ENCODE data around the gene MTHFSD. TPM values are rescaled to one million over a fixed set of nuclear protein-coding genes. Genes with fewer than 3 reads are reported as not detected.

Gene MTHFSD
- total and polyA plus RNA-seq, 10 donors: 9.1 to 32.1 (median 18.0) TPM

- Histone ChIP-seq H3K4me1 (peaks cover 10 to 17% (median 15%) of the 10 kb centered on the region in 6 donors), H3K27ac (no peak overlapping the region), H3K36me3 (no peaks in the 10 kb centered on the region), H3K4me3 (no peak overlapping the region), H3K9me3 (no peaks in the 10 kb centered on the region), H3K27me3 (replicated peaks in 1 of 7) (peaks cover 0 to 64% (median 34%) of the 10 kb centered on the region in 7 donors)
- 75 to 91% (median 83%) methylated on average over 16 of the region's 16 CpGs for WGBS, 5 donors
- intact Hi-C loops (cut with DNase I; ENCODE audit: low total_unique reads): loop anchor here (5.0 to 10.0 kb wide), 2 partner anchors 450 to 478 kb away; no protein-coding TSS in a partner anchor
- peak; percentile 55 for DNase-seq
- TF ChIP-seq POLR2A (IDR thresholded peaks at IDR 0.05) (no peak), POLR2AphosphoS5 (IDR thresholded peaks at IDR 0.05) (no peak)
These were observed 32.4 kb downstream of the MTHFSD start for GRCh38 chr16:86522634-86523033.

- Histone ChIP-seq H3K27ac (no peak overlapping the region), H3K27me3 (replicated peaks in 1 of 7) (peaks cover 0 to 75% (median 45%) of the 10 kb centered on the region in 7 donors), H3K9me3 (no peaks in the 10 kb centered on the region), H3K4me3 (no peak overlapping the region), H3K4me1 (peaks cover 10 to 19% (median 15%) of the 10 kb centered on the region in 6 donors), H3K36me3 (no peaks in the 10 kb centered on the region)
- intact Hi-C loops (cut with DNase I; ENCODE audit: low total_unique reads): loop anchor here (5.0 to 10.0 kb wide), 2 partner anchors 449 to 477 kb away; no protein-coding TSS in a partner anchor
- TF ChIP-seq POLR2A (IDR thresholded peaks at IDR 0.05): no peak
- TF ChIP-seq CTCF (IDR thresholded peaks at IDR 0.05 in 8 of 11, conservative IDR thresholded peaks at IDR 0.05 in 3 of 11): no peak
- TF ChIP-seq POLR2AphosphoS5 (IDR thresholded peaks at IDR 0.05): no peak
- 68 to 82% (median 72%) methylated on average over 34 to 35 of the region's 35 CpGs for WGBS, 5 donors
- peak; percentile 55 for DNase-seq
These were observed 33.5 kb downstream of the MTHFSD start for GRCh38 chr16:86521236-86522197.

GRCh38 chr16:86520317-86521210, 34.5 kb downstream of the MTHFSD start:
- no peaks in the 10 kb centered on the region for H3K9me3 ChIP-seq
- no peak for TF ChIP-seq POLR2AphosphoS5 (IDR thresholded peaks at IDR 0.05)
- TF ChIP-seq CTCF (IDR thresholded peaks at IDR 0.05 in 8 of 11, conservative IDR thresholded peaks at IDR 0.05 in 3 of 11): peak in 5 of 11 experiments; percentile 3 to 38 (median 24)
- no peak for TF ChIP-seq POLR2A (IDR thresholded peaks at IDR 0.05)
- peak; percentile 50 for DNase-seq
- no peak overlapping the region for H3K27ac ChIP-seq
- peaks cover 10 to 29% (median 19%) of the 10 kb centered on the region in 6 donors for H3K4me1 ChIP-seq
- H3K4me3 ChIP-seq: peak overlapping the region in 2 of 8 donors; percentile 15 to 53
- H3K27me3 ChIP-seq (replicated peaks in 1 of 7): peaks cover 0 to 84% (median 55%) of the 10 kb centered on the region in 7 donors
- WGBS, 5 donors: 46 to 51% (median 47%) methylated on average over 30 of the region's 30 CpGs
- H3K36me3 ChIP-seq: no peaks in the 10 kb centered on the region
- intact Hi-C loops (cut with DNase I; ENCODE audit: low total_unique reads): loop anchor here (5.0 to 10.0 kb wide), 2 partner anchors 448 to 476 kb away; no protein-coding TSS in a partner anchor

- Histone ChIP-seq H3K36me3 (no peaks in the 10 kb centered on the region), H3K9me3 (no peaks in the 10 kb centered on the region), H3K27me3 (replicated peaks in 1 of 7) (peaks cover 0 to 92% (median 63%) of the 10 kb centered on the region in 7 donors), H3K4me1 (peaks cover 10 to 31% (median 19%) of the 10 kb centered on the region in 6 donors), H3K27ac (no peak overlapping the region), H3K4me3 (peak overlapping the region in 2 of 8 donors; percentile 15 to 53)
- intact Hi-C loops (cut with DNase I; ENCODE audit: low total_unique reads): loop anchor here (5.0 to 10.0 kb wide), 4 partner anchors 177 to 702 kb away; no protein-coding TSS in a partner anchor
- WGBS, 5 donors: 2 to 11% (median 7%) methylated on average over 13 to 31 of the region's 31 CpGs
- TF ChIP-seq POLR2AphosphoS5 (IDR thresholded peaks at IDR 0.05) (peak in 1 of 3 donors; percentile 13), CTCF (IDR thresholded peaks at IDR 0.05 in 8 of 11, conservative IDR thresholded peaks at IDR 0.05 in 3 of 11) (peak; percentile 39 to 91 (median 80)), POLR2A (IDR thresholded peaks at IDR 0.05) (no peak)
- DNase-seq: peak; percentile 85
These were observed 35.3 kb downstream of the MTHFSD start for GRCh38 chr16:86519649-86520316.

Measured in spleen (tissue), 11 donors.